Measurements from ENCODE around the gene LASP1.
A peak's percentile ranks its signal among the peaks of the same experiment; 100 is the strongest.

The LASP1 gene

DNA sequence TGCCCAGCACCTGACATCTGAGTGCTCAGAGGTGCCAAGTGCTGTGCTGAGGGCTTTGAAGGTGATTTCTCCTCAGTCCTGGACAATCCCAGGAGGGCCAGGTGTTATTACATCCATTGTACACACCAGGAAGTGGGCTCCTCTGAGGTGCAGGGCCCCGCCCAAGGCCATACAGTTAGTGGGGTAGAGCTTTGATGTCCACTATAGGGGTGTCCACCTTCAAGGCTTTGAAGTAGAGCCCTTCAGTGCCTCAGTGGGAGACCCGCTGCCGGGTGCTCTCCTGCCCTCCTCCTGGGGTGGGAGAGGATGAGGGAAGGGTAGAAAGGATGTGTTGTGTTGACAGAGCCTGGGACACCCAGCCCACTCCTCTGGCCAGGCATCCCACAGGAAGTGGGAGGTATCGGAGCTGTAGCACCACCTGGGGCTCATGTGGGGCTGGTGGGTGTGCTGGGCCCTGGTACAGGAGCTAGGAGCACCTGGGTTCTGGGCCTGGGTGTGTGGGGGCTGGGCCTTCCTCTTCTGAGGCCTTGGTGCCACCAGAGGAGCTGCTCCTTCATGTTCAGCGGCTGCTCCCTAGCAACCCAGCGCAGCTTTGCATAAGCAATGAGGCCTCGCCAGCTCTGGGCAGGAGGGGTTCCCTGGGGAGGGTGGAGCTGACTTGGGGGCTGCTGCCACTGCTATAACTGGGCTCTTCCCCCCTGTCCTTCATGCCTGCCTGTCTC, 7.4 kb downstream of the LASP1 start:
- H4K20me1 ChIP-seq (ENCODE audit: insufficient read depth, low read length): no peaks in the 10 kb centered on the region
- no peak overlapping the region for H2AFZ ChIP-seq (ENCODE audit: low read length)
- no peaks in the 10 kb centered on the region; the same call in 1 of the 2 replicates for H3F3A ChIP-seq (ENCODE audit: insufficient read depth, low read length)
- H3K36me3 ChIP-seq (ENCODE audit: insufficient read depth, low read length): peaks cover 33% of the 10 kb centered on the region
- peak overlapping the region; percentile 49; the same call in 1 of the 2 replicates for H3K9ac ChIP-seq (ENCODE audit: low read length)
- H3K27me3 ChIP-seq (ENCODE audit: insufficient read depth, low read length): no peaks in the 10 kb centered on the region
- H3K9me3 ChIP-seq (ENCODE audit: low read length): no peaks in the 10 kb centered on the region
- TF ChIP-seq, protein P1, sequence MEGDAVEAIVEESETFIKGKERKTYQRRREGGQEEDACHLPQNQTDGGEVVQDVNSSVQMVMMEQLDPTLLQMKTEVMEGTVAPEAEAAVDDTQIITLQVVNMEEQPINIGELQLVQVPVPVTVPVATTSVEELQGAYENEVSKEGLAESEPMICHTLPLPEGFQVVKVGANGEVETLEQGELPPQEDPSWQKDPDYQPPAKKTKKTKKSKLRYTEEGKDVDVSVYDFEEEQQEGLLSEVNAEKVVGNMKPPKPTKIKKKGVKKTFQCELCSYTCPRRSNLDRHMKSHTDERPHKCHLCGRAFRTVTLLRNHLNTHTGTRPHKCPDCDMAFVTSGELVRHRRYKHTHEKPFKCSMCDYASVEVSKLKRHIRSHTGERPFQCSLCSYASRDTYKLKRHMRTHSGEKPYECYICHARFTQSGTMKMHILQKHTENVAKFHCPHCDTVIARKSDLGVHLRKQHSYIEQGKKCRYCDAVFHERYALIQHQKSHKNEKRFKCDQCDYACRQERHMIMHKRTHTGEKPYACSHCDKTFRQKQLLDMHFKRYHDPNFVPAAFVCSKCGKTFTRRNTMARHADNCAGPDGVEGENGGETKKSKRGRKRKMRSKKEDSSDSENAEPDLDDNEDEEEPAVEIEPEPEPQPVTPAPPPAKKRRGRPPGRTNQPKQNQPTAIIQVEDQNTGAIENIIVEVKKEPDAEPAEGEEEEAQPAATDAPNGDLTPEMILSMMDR (IDR thresholded peaks at IDR 0.05; ENCODE audit: low read length): peak; percentile 7; the same call in 1 of the 2 replicates
- no peak for TF ChIP-seq EZH2 (IDR thresholded peaks at IDR 0.05; ENCODE audit: borderline replicate concordance, low read length)
- peaks cover 30% of the 10 kb centered on the region for H3K79me2 ChIP-seq (ENCODE audit: insufficient read depth, low read length)
- H3K9me2 ChIP-seq (ENCODE audit: low read depth, low read length): no peaks in the 10 kb centered on the region
- peaks cover 75% of the 10 kb centered on the region for H3K4me1 ChIP-seq (ENCODE audit: insufficient read depth, low read length, severe bottlenecking)
- peak overlapping the region; percentile 90 for H3K27ac ChIP-seq (ENCODE audit: low read depth, low read length, poor library complexity, severe bottlenecking)
- H3K4me3 ChIP-seq (ENCODE audit: low read depth, low read length, poor library complexity, severe bottlenecking): peak overlapping the region; percentile 32
- H3K4me2 ChIP-seq (ENCODE audit: low read length): peak overlapping the region; percentile 57

DNA sequence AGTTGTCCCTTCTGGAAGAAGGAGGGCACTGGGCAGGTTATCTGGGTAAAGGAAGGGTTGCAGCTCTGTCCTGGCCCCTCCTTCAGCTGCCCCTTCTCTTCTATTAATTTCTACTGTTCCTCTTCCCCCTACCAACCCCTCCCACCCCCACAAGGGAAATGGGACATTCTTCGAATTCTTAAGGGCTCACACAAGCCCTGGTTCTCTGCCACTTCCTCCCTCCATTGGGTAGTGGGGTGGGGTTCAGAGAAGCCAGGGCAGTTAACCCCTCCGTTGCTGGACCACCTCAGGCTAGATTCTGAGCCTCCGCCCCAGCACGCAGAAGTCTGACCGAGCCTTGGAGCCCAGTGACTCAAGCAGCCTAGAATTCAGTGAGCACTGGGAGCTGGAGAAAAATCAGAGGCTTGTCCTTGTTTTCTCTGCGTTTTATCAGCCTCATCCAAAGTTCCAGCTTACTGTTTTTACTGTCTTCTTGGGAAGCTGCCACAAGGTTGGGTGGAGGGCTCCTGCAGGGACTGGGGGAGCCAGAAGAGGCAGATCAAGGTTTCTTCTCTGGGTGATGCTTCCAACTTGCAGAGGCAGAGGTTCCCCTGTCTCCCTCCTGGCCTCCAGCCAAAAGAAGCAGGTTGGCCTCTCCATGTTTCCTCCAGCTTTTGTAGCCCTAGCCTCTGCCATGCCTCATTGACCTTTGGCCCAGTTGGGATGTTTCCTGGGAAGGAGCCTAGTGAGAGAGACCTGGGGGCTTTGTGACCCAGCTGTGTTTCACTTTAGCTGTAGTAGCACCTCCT, 10.2 kb downstream of the LASP1 start:
- Histone ChIP-seq H3K9me2 (ENCODE audit: low read depth, low read length) (no peaks in the 10 kb centered on the region), H3K4me3 (ENCODE audit: low read depth, low read length, poor library complexity, severe bottlenecking) (no peak overlapping the region), H3K79me2 (ENCODE audit: insufficient read depth, low read length) (peaks cover 13% of the 10 kb centered on the region), H3K36me3 (ENCODE audit: insufficient read depth, low read length) (peaks cover 36% of the 10 kb centered on the region), H3F3A (ENCODE audit: insufficient read depth, low read length) (no peaks in the 10 kb centered on the region; the same call in 1 of the 2 replicates), H3K27ac (ENCODE audit: low read depth, low read length, poor library complexity, severe bottlenecking) (peak overlapping the region; percentile 87), H3K4me2 (ENCODE audit: low read length) (no peak overlapping the region), H4K20me1 (ENCODE audit: insufficient read depth, low read length) (no peaks in the 10 kb centered on the region), H3K9ac (ENCODE audit: low read length) (no peak overlapping the region; the same call in 1 of the 2 replicates), H3K9me3 (ENCODE audit: low read length) (no peaks in the 10 kb centered on the region), H3K27me3 (ENCODE audit: insufficient read depth, low read length) (no peaks in the 10 kb centered on the region), H2AFZ (ENCODE audit: low read length) (no peak overlapping the region), H3K4me1 (ENCODE audit: insufficient read depth, low read length, severe bottlenecking) (peaks cover 65% of the 10 kb centered on the region)
- TF ChIP-seq, protein P1 (IDR thresholded peaks at IDR 0.05; ENCODE audit: low read length): no peak

DNA sequence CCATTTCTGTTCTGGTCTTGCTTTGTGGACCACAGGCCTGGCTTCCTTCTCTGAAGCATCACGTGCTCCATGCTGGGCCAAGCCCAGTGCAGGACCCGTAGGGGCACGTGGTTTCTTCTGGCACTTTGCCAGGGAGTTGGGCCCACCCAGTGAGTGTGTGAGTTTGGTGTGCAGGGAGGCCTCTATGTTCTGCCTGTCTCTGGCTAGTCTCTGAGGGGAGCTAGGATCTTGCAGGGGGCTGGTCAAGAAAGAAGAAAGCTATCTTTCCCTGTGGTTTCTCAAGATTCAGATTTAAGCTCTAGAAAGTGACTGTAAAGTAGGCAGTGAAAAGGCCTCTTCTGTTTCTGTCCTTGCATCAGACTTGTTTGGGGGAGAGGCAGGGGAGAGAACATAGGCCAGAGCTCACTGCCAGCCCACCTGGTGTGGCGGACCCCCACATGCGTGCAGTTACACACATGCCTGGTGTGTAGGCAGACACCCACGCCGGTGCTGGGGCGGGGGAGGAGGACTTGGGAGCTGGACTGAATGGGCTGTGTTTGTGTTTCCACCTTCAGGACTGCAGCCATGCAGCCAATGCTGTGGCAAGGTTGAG, 11.8 kb downstream of the LASP1 start:
- Histone ChIP-seq H3F3A (ENCODE audit: insufficient read depth, low read length) (no peaks in the 10 kb centered on the region; the same call in 1 of the 2 replicates), H3K36me3 (ENCODE audit: insufficient read depth, low read length) (peaks cover 36% of the 10 kb centered on the region), H3K79me2 (ENCODE audit: insufficient read depth, low read length) (0 out of 2 replicates have a peak, but pooled peaks cover 5% of the 10 kb centered on the region), H3K4me2 (ENCODE audit: low read length) (peak overlapping the region; percentile 42; the same call in 1 of the 2 replicates), H2AFZ (ENCODE audit: low read length) (no peak overlapping the region), H3K27ac (ENCODE audit: low read depth, low read length, poor library complexity, severe bottlenecking) (peak overlapping the region; percentile 87), H3K4me1 (ENCODE audit: insufficient read depth, low read length, severe bottlenecking) (peaks cover 72% of the 10 kb centered on the region), H3K9me3 (ENCODE audit: low read length) (no peaks in the 10 kb centered on the region), H3K9ac (ENCODE audit: low read length) (peak overlapping the region; percentile 60; the same call in 1 of the 2 replicates), H3K9me2 (ENCODE audit: low read depth, low read length) (no peaks in the 10 kb centered on the region), H3K4me3 (ENCODE audit: low read depth, low read length, poor library complexity, severe bottlenecking) (peak overlapping the region; percentile 33), H4K20me1 (ENCODE audit: insufficient read depth, low read length) (no peaks in the 10 kb centered on the region), H3K27me3 (ENCODE audit: insufficient read depth, low read length) (no peaks in the 10 kb centered on the region)
- no peak for TF ChIP-seq EZH2 (IDR thresholded peaks at IDR 0.05; ENCODE audit: borderline replicate concordance, low read length)
- TF ChIP-seq, protein P1 (IDR thresholded peaks at IDR 0.05; ENCODE audit: low read length): no peak
